NCI-H226 (cell line): ENCODE results near the gene CAPZA2.
"Not testable (repeated sequence)": the region's sequence is repeated elsewhere in the genome, so short reads cannot be mapped to it uniquely, and the experiment has no call there.

Source experiments
- DNase-seq: peaks from one replicate; pipeline ENCODE4 v3.0.0-alpha.2; 2015

Gene CAPZA2

GRCh38 chr7:116862234-116862950 is at the start of gene CAPZA2:
CAPZA2 (plus strand) TSS chr7:116862587; CDS start chr7:116862612, 25 bp downstream.
- DNase-seq: peak; percentile 77

- no peak for DNase-seq
Measured at GRCh38 chr7:116812860-116813259, 49.5 kb upstream of the CAPZA2 start.

- DNase-seq: not testable (repeated sequence)
Measured at GRCh38 chr7:116813371-116813770, 49.0 kb upstream of the CAPZA2 start.

- no peak for DNase-seq
Measured at GRCh38 chr7:116815041-116815440, 47.3 kb upstream of the CAPZA2 start.

- no peak for DNase-seq
Measured at GRCh38 chr7:116820149-116820548, 42.2 kb upstream of the CAPZA2 start.

- DNase-seq: not testable (repeated sequence)
Measured at GRCh38 chr7:116821647-116822046, 40.7 kb upstream of the CAPZA2 start.

GRCh38 chr7:116824449-116824848 is 37.9 kb upstream of the CAPZA2 start:
- no peak for DNase-seq

- no peak for DNase-seq
Measured at GRCh38 chr7:116828281-116828680, 34.1 kb upstream of the CAPZA2 start.

- DNase-seq: no peak
Measured at GRCh38 chr7:116829041-116829440, 33.3 kb upstream of the CAPZA2 start.

GRCh38 chr7:116829493-116829892 is 32.9 kb upstream of the CAPZA2 start:
- DNase-seq: no peak

- no peak for DNase-seq
Measured at GRCh38 chr7:116832692-116833091, 29.7 kb upstream of the CAPZA2 start.

GRCh38 chr7:116834815-116835504 is 27.4 kb upstream of the CAPZA2 start:
- peak; percentile 53 for DNase-seq

- no peak for DNase-seq
Measured at GRCh38 chr7:116836048-116836447, 26.3 kb upstream of the CAPZA2 start.

- DNase-seq: peak; percentile 52
Measured at GRCh38 chr7:116836911-116837310, 25.5 kb upstream of the CAPZA2 start.

GRCh38 chr7:116837586-116837985 is 24.8 kb upstream of the CAPZA2 start:
- DNase-seq: no peak

GRCh38 chr7:116840256-116840655 is 22.1 kb upstream of the CAPZA2 start:
- no peak for DNase-seq

- no peak for DNase-seq
Measured at GRCh38 chr7:116842371-116842770, 20.0 kb upstream of the CAPZA2 start.

- DNase-seq: no peak
Measured at GRCh38 chr7:116843378-116843777, 19.0 kb upstream of the CAPZA2 start.

GRCh38 chr7:116851175-116851574 is 11.2 kb upstream of the CAPZA2 start:
- DNase-seq: no peak

- no peak for DNase-seq
Measured at GRCh38 chr7:116851671-116852070, 10.7 kb upstream of the CAPZA2 start.

GRCh38 chr7:116854132-116854531 is 8.3 kb upstream of the CAPZA2 start:
- no peak for DNase-seq

GRCh38 chr7:116857052-116857451 is 5.3 kb upstream of the CAPZA2 start:
- no peak for DNase-seq

- peak; percentile 57 for DNase-seq
Measured at GRCh38 chr7:116859323-116859722, 3.1 kb upstream of the CAPZA2 start.

- no peak for DNase-seq
Measured at GRCh38 chr7:116861717-116862116, 670 bp upstream of the CAPZA2 start.
